HG03354 (cell line): ENCODE data around the gene ZNF835.

Experiments used
- ATAC-seq: cut with Tn5 transposase; IDR thresholded peaks from one replicate; pipeline ENCODE4 v1.9.1; 2021; ENCODE audit warnings: mild to moderate bottlenecking; ENCODE audit not compliant: unreplicated experiment, poor library complexity, severe bottlenecking

The ZNF835 gene

GRCh38 chr19:56667311-56667870 is 4.2 kb downstream of the ZNF835 start:
- no peak for ATAC-seq

DNA sequence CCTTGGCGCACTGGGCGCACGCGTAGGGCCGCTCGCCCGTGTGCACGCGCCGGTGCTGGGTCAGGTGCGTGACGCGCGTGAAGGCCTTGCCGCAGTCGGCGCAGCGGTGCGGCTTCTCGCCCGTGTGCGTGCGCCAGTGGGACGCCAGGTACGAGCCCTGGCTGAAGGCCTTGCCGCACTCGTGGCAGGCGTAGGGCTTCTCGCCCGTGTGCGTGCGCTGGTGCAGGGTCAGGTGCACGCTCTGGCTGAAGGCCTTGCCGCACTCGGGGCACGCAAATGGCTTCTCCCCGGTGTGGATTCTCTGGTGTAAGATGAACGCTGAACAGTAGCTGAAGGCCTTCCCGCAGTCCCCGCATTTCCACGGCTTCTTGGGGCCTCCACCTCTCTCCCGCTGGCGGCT is 7.0 kb downstream of the ZNF835 start:
- ATAC-seq, result no peak

GRCh38 chr19:56663931-56664500 is 7.5 kb downstream of the ZNF835 start:
- ATAC-seq, result no peak

GRCh38 chr19:56661248-56661647 is 10.3 kb downstream of the ZNF835 start:
- no peak for ATAC-seq

- no peak for ATAC-seq
Observed at GRCh38 chr19:56660381-56661107, 11.0 kb downstream of the ZNF835 start.

DNA sequence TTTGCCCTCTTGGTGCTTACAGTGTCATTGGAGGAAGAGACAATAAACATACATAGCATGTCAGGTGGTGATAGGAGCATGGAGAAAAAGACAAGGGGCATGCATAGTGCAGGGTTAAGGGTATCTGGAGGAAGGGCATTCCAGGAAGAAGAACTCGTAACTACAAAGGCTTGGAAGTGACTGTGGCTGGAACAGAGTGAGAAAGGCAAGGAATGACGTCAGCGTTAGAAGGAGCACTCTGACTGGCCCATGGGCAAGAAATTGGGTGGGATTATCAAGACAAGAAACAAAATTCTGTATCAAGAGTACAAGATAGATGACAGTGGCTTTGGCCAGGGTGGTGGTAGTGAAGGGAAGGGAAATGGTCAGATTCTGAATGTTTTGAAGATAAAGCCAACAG is 17.4 kb downstream of the ZNF835 start:
- ATAC-seq, result no peak

- ATAC-seq, result no peak
Observed at GRCh38 chr19:56643460-56643955, 28.0 kb downstream of the ZNF835 start.

DNA sequence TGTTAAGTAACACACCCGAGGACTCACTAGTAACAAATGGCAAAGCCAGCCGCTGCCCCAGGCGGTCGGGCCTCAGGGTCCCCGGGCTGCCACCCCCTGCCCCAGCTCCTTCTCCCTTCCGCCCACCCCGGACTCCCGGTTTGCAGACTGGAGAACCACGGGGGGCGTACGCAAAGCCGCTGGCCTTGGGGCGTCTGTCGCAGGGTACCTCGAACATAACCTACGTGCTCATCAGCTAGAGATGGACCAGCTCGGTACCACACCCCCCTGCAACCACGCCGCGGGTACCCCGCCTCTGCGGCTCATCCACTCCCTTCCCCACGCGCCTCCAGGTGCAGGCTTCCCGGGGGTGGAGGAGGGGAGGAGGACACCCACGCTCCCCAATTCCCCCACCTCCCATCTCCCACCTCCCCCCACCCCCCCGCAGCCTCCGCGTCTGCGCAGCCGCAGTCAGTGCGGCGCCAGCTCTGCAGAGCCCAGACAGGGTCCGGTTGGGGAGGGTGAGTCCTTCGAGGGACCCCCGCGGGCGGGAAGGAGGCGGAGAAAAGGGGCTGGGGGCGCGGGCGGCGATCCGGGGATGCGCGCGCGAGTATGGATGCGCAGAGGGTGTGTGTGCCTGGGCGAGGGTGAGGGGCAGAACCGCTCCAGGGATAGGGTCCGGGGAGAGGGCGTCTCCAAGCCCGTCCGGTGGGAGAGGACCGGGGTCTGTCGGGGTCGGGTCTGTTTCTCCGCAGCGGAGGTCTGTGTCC is 28.7 kb downstream of the ZNF835 start, which contains the start of gene SMIM17:
TSS of gene SMIM17 (plus strand) at position 449 of the 749 bp plus-strand sequence. CDS start 2,509 bp downstream, outside the sequence.
- no peak for ATAC-seq

DNA sequence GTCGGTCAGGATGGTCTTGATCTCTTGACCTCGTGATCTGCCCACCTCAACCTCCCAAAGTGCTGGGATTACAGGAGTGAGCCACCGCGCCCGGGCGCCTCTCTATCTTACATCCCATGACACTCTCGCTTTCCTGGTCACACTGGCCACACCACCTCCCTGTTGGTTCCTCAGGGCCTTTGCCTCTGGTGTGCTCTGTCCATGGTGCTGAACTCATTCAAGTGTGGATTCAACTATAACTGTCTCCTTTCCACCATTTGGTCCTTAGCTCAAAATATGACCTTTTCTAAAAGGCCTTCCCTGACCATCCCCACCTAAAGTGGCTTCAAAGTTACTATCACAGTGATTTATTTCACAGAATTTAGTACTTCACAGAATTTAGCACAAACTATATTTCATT is 32.3 kb downstream of the ZNF835 start:
- no peak for ATAC-seq

GRCh38 chr19:56637976-56638555 is 33.5 kb downstream of the ZNF835 start:
- ATAC-seq, result no peak

DNA sequence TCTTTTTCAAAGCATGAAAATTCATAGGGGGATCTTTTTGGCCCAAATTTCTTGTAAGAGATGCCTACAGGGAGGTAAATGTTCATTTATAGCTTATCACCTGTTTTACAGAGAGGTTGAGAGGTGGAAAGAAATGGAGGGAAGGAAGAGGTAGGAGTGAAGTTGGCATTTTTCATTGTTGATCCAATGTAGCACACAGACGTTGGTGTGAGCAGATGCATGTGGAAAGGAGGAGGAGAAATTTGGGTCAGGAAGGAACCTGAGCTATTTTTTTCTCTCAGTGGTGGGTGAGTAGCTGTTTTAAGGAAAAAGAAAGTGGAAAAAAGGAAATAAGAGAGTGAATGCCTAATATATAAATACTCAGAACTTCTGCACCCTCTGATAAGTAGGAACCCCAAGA is 38.5 kb downstream of the ZNF835 start:
- no peak for ATAC-seq

GRCh38 chr19:56625708-56626107 is 45.8 kb downstream of the ZNF835 start:
- no peak for ATAC-seq

GRCh38 chr19:56623006-56623405 is 48.6 kb downstream of the ZNF835 start:
- no peak for ATAC-seq

GRCh38 chr19:56622374-56622773 is 49.2 kb downstream of the ZNF835 start:
- ATAC-seq, result no peak

GRCh38 chr19:56619121-56619520 is 52.4 kb downstream of the ZNF835 start:
- ATAC-seq, result no peak

DNA sequence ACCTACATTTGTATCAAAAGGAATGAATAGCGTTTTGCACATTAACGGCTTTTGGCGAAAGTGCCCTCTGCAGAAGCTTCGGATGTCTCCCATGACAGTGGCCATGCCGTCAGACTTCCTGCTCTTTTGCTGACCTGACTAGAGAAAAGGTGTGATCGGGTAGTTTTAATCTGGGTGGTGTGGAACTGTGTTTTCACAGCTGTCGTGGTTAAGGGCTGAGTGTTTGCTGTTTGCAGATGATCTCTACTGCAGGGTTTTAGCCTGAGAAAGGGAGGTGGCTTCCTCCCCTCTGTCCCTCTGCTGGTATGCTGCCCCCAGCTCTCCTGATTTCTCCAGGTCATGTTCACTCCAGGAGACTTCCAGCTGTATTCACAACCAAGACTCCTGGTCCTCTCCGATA is 54.0 kb downstream of the ZNF835 start:
- no peak for ATAC-seq

DNA sequence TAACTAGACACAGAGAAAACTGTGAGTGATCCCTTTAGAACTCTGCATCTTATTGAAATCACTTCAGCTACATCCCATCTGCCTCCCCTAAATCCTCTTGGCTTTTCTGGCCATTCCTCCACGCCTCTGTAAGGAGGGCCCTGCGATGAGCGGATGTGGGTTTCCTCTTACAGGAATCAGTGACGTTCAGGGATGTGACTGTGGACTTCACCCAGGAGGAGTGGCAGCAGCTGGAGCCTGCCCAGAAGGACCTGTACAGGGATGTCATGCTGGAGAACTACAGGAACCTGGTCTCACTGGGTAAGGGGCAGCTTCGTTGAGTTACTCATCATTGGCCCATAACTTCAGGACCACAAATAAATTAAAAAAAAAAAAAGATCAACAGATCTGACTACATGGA is 57.9 kb downstream of the ZNF835 start:
- no peak for ATAC-seq

DNA sequence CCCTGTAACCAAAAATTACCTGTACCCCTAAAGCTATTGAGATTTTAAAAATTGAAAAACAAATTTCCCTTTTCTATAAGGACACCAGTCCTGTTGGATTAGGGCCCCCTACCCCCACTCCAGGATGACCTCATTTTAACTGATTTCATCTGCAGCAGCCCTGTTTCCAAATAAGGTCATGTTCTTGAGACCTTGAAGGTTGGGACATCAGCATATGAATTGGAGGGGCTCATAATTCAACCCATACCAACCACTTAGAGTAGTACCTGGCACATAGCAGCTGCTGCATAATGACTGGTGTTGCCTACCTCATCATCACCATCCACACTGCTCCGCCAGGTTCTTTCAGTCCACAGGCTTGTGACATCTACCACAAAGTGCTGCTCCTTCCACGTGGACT is 58.8 kb downstream of the ZNF835 start:
- ATAC-seq, result no peak
